Breast epithelium (tissue), 3 donors: Measurements from ENCODE around the gene YY2.

ENCODE experiments used
- POLR2A ChIP-seq: fragments of 450-650 bp; IDR thresholded peaks from one replicate; pipeline ENCODE4 v1.6.1; 2016; ENCODE audit warnings: antibody characterized with exemption, mild to moderate bottlenecking, moderate library complexity
- POLR2AphosphoS5 ChIP-seq, 3 donors: sonication (generic); formaldehyde crosslinking; IDR thresholded peaks; one replicate each; pipeline ENCODE4 v1.6.1; 2017; ENCODE audit warnings: antibody characterized with exemption in 3 of 3
- TF ChIP-seq, protein P1 (sequence below), 3 donors: fragments of 450-650 bp; IDR thresholded peaks; one replicate each; pipeline ENCODE4 v1.5.1; 2016 to 2017; ENCODE audit warnings: antibody characterized with exemption in 3 of 3, mild to moderate bottlenecking in 3 of 3, moderate library complexity in 3 of 3

DNA sequence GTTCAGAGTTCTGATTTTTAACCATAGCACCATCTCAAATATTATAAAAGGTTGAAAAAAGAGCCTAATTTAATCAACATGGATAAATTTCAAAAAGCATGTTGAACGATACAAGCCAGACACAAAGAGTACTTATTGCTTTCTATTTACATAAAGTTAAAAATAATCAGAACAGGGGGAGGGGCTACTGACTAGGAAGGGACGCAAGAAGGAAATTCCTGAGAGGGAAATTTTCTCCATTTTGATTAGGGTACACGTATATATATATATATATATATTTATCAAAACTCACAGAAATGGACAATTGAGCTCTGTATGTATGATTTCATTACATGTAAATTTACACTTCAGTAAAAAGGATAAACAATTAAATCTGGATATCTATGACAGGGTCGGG, 16.9 kb upstream of the YY2 start:
- TF ChIP-seq, protein P1, sequence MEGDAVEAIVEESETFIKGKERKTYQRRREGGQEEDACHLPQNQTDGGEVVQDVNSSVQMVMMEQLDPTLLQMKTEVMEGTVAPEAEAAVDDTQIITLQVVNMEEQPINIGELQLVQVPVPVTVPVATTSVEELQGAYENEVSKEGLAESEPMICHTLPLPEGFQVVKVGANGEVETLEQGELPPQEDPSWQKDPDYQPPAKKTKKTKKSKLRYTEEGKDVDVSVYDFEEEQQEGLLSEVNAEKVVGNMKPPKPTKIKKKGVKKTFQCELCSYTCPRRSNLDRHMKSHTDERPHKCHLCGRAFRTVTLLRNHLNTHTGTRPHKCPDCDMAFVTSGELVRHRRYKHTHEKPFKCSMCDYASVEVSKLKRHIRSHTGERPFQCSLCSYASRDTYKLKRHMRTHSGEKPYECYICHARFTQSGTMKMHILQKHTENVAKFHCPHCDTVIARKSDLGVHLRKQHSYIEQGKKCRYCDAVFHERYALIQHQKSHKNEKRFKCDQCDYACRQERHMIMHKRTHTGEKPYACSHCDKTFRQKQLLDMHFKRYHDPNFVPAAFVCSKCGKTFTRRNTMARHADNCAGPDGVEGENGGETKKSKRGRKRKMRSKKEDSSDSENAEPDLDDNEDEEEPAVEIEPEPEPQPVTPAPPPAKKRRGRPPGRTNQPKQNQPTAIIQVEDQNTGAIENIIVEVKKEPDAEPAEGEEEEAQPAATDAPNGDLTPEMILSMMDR (IDR thresholded peaks at IDR 0.05), result no peak
- TF ChIP-seq POLR2AphosphoS5 (IDR thresholded peaks at IDR 0.05) (no peak), POLR2A (no peak)
